NCI-H446 treated with DMSO at 0.1 percent for 48 hours (cell line): ENCODE data around the gene PANK4.
A peak's percentile ranks its signal among the peaks of the same experiment; 100 is the strongest.
"Not testable (repeated sequence)": the region's sequence is repeated elsewhere in the genome, so short reads cannot be mapped to it uniquely, and the experiment has no call there.

Experiments
- DNase-seq: peaks from one replicate; lab custom pipeline; 2025; lab: John Stamatoyannopoulos, UW

The PANK4 gene

GRCh38 chr1:2525920-2526823 is at the start of gene PANK4:
TSS of gene PANK4 (minus strand) at chr1:2526596. CDS start at chr1:2526587, 9 bp downstream.
- DNase-seq: peak; percentile 92

GRCh38 chr1:2574350-2574749 is 48.0 kb upstream of the PANK4 start:
- DNase-seq: no peak

- no peak for DNase-seq
These were observed 47.0 kb upstream of the PANK4 start for GRCh38 chr1:2573250-2573920.

GRCh38 chr1:2571348-2571747 is 45.0 kb upstream of the PANK4 start:
- DNase-seq: no peak

- no peak for DNase-seq
These were observed 43.9 kb upstream of the PANK4 start for GRCh38 chr1:2570332-2570731.

GRCh38 chr1:2569703-2570102 is 43.3 kb upstream of the PANK4 start:
- not testable (repeated sequence) for DNase-seq

- no peak for DNase-seq
These were observed 42.7 kb upstream of the PANK4 start for GRCh38 chr1:2569060-2569459.

GRCh38 chr1:2568187-2568816 is 41.9 kb upstream of the PANK4 start:
- DNase-seq: not testable (repeated sequence)

GRCh38 chr1:2567083-2567679 is 40.8 kb upstream of the PANK4 start:
- no peak for DNase-seq

GRCh38 chr1:2566101-2567045 is 40.0 kb upstream of the PANK4 start:
- no peak for DNase-seq

- DNase-seq: no peak
These were observed 38.5 kb upstream of the PANK4 start for GRCh38 chr1:2564815-2565374.

- no peak for DNase-seq
These were observed 37.8 kb upstream of the PANK4 start for GRCh38 chr1:2564006-2564814.

GRCh38 chr1:2563205-2563604 is 36.8 kb upstream of the PANK4 start:
- no peak for DNase-seq

GRCh38 chr1:2561898-2562895 is 35.8 kb upstream of the PANK4 start:
- no peak for DNase-seq

GRCh38 chr1:2561446-2561845 is 35.0 kb upstream of the PANK4 start:
- DNase-seq: no peak

- DNase-seq: no peak
These were observed 34.1 kb upstream of the PANK4 start for GRCh38 chr1:2560299-2561073.

GRCh38 chr1:2559509-2560298 is 33.3 kb upstream of the PANK4 start:
- DNase-seq: no peak
